GM18858 (cell line): Measurements from ENCODE around the gene SLC35F3.

Source experiments
- ATAC-seq: cut with Tn5 transposase; IDR thresholded peaks from one replicate; pipeline ENCODE4 v1.9.1; 2021; ENCODE audit not compliant: unreplicated experiment

The SLC35F3 gene

GRCh38 chr1:233965856-233966255 lies 61.4 kb downstream of the SLC35F3 start:
- ATAC-seq: no peak

GRCh38 chr1:233971753-233972152 lies 67.3 kb downstream of the SLC35F3 start:
- no peak for ATAC-seq

GRCh38 chr1:233972563-233972950 lies 68.1 kb downstream of the SLC35F3 start:
- ATAC-seq: no peak

GRCh38 chr1:233972951-233973635 lies 68.6 kb downstream of the SLC35F3 start:
- ATAC-seq: no peak

- ATAC-seq: no peak
Observed at GRCh38 chr1:233975486-233975885, 71.0 kb downstream of the SLC35F3 start.

DNA sequence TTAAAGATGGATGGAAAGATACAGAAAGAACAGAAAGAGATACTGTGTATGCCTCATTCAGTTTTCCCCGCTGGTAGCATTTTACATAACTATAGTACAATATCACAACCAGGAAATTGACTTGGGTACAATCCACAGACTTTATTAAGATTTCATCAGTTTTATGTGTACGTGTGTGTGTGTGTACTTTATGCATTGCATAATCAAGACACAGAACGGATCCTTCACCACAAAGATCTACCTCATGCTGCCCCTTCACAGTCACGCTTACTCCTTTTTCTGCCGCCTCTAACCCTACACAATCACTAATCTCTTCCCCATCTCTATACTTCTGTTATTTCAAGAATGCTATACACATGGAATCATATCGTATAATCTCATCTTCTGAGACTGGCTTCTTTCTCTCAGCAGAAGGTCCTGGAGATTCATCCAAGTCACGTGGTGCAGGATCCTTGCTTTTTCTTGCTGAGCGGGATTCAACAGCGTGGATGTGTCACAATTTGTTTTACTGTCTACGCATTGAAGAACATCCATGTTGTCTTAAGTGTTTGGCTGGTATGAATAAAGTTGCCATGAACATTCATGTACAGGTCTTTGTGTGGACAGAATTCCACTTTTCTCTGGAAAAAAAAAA lies 76.7 kb downstream of the SLC35F3 start:
- no peak for ATAC-seq

- no peak for ATAC-seq
Observed at GRCh38 chr1:233982827-233983518, 78.5 kb downstream of the SLC35F3 start.

GRCh38 chr1:233983811-233984210 lies 79.3 kb downstream of the SLC35F3 start:
- no peak for ATAC-seq

DNA sequence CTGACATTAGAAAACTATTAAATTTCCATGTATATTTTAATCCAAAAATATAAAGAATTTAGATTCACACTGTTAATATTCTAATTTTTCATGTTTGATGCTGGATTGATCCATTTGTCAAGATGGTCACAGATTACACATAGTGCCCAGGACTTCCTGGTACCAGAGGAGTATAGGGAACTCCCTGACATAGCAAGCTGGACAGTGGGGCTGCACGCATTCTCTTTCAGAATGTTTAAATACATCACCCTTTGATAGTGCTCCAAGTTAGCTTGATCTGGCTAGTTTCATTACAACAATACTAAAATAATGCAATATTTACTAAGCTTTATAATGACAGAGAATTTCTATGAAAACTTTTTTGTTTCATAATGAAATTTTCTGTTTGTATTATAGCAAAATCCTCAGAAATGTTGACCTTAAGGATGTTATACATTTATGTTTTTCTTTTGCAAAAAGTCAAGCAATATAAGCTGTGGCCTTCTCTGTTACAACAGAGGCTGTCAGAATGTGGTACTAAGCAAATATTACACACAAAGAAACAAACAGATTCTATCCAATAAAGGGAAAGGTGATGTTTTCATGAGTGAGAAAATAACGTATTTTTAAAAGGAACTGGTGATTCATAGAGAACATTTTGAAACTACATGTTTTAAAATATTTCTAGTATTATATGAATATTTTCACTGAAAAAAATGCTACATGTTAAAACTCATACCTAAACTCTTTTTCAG lies 84.7 kb downstream of the SLC35F3 start:
- ATAC-seq: no peak

DNA sequence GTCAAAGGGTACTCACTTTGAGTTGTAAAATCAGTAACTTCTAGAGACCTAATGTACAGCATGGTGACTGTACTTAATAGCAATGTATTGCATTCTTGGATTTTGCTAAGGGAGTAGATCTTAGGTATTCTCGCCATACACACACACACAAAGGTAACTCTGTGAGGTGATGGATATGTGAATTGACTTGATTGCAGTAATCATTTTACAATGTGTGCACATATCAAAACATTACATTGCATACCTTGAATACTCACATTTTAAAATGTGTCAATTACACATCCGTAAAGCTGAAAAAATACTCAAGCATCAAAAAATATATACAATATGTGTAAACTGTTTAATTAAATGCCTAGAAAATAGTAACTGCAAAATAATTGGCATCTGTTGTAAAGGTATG lies 86.0 kb downstream of the SLC35F3 start:
- ATAC-seq: no peak

DNA sequence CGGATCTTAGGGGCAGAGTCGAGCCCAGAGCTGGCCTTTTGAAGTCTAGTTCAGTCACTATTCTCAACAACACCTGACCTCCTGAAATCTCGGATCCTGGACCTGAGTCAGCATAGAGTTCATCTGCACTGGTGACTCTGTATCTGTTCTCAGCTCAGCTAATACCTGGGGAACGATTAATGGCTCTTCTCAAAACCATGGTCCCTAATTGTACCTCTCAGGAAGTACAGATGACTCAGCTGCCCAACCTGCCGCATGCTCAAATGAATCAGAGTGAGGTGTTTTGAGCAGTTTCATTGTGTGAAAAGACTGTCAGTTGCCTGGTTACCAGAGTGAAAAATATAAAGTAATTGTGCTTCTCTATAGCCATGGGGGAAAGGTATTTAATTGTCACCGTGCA lies 89.2 kb downstream of the SLC35F3 start:
- no peak for ATAC-seq

GRCh38 chr1:233994112-233994511 lies 89.6 kb downstream of the SLC35F3 start:
- no peak for ATAC-seq

DNA sequence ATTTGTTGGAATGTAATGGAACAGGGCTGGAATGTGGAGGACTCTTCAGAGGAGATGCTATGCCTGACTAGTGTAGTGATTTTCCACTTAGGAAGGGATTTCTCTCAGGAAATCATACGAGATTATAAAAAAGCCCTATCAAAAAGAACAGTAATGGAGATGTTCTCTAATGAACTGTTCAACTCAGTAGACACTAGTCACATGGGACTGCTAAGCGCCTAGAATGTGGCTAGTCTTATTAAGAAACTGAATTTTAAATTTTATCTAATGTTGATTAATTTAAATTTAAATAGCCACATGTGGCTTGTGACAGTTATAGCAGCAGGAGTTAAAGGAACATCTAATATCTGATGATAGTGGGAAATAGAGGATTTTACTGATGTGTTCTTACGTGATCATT lies 94.0 kb downstream of the SLC35F3 start:
- no peak for ATAC-seq

- no peak for ATAC-seq
Observed at GRCh38 chr1:233998891-233999290, 94.4 kb downstream of the SLC35F3 start.

DNA sequence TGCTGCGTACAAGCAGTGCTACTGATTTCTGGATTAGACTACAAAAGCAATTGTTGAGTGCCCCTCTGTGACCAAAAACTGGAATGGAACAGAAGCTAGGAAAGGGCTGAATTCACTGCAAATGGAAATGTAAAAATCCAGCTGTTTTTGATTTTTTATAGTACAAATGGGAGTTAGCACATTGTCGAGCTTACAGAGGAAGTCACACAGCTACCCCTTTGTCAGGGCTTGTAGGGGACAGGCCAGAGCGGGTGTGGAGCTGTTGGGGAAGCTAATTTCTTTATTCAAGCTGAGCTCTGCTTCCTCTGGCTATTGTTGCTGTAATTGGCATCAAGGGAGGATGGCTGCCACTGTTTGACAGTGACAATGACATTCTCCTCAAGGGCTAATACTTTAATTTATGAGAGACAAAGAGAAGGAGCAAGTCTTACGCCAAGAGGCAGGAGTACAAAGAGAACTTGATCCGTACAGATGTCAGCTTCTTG lies 96.1 kb downstream of the SLC35F3 start:
- ATAC-seq: no peak

DNA sequence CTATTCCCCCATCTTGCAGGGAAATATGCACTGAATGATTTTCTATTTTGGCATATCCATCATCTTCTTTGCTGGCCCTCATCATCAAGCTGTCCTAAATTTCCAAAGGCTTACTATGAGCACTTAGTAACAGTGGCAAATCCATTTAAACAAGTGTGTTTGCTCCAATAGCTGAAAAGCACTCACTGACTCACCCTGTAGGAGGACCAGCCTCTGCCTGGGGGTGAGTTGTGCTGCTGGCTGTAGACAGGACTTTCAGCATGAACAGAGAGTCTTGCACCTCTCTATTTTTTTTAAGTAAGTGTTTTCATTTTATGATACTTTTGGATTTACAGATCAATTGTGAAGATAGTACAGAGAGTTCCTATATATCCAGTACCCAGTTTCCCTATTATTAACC lies 97.3 kb downstream of the SLC35F3 start:
- ATAC-seq: no peak

GRCh38 chr1:234004591-234004990 lies 100.1 kb downstream of the SLC35F3 start:
- ATAC-seq: no peak

DNA sequence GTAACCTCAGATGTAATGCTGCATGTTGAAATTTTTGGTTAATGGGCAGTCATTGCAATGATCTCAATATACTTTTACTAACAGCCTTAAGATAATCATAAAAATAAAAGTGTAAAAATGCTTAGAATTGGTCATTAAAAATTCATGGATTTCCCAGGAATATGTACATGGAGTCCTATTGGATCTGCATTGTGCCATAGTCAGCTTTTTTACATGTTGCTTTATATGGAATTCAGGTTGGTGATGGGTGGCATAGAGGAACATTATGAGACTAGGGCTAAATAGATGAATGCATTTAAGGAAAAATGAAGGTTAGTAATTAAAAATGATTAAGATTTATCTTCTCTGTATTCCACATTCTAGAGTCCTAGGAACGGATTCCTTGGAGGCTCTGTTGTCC lies 103.2 kb downstream of the SLC35F3 start:
- no peak for ATAC-seq

- ATAC-seq: no peak
Observed at GRCh38 chr1:234008591-234008990, 104.1 kb downstream of the SLC35F3 start.

GRCh38 chr1:234009668-234010067 lies 105.2 kb downstream of the SLC35F3 start:
- ATAC-seq: no peak

- no peak for ATAC-seq
Observed at GRCh38 chr1:234014208-234014607, 109.7 kb downstream of the SLC35F3 start.
